NCI-H2227 (cell line): Measurements from ENCODE around the gene S100A2.

ENCODE experiments used
- DNase-seq: peaks from one replicate; lab custom pipeline; 2025; ENCODE audit not compliant: unreplicated experiment; lab: John Stamatoyannopoulos, UW

S100A2 gene

GRCh38 chr1:153546796-153547559 lies 18.7 kb downstream of the S100A2 start:
- no peak for DNase-seq

GRCh38 chr1:153546371-153546770 lies 19.3 kb downstream of the S100A2 start:
- DNase-seq, result no peak

- DNase-seq, result peak; percentile 78
Observed at GRCh38 chr1:153545067-153546055, 20.3 kb downstream of the S100A2 start, which contains the start of gene S100A4. Gene S100A4, minus strand, starts transcription at chr1:153545806. Its CDS starts 1,012 bp downstream, at chr1:153544794.

- no peak for DNase-seq
Observed at GRCh38 chr1:153544453-153545066, 21.1 kb downstream of the S100A2 start.

GRCh38 chr1:153543736-153544135 lies 21.9 kb downstream of the S100A2 start:
- DNase-seq, result no peak

GRCh38 chr1:153542956-153543711 lies 22.5 kb downstream of the S100A2 start:
- DNase-seq, result no peak

GRCh38 chr1:153541641-153542590 lies 23.7 kb downstream of the S100A2 start:
- DNase-seq, result no peak

GRCh38 chr1:153540394-153541361 lies 25.0 kb downstream of the S100A2 start, which contains the start of gene S100A5:
Gene S100A5, minus strand, starts transcription at chr1:153540934. Its CDS starts 743 bp downstream, at chr1:153540191.
- no peak for DNase-seq

- DNase-seq, result no peak
Observed at GRCh38 chr1:153539395-153540093, 26.1 kb downstream of the S100A2 start.

GRCh38 chr1:153538315-153538821 lies 27.3 kb downstream of the S100A2 start:
- no peak for DNase-seq

- no peak for DNase-seq
Observed at GRCh38 chr1:153537376-153537730, 28.3 kb downstream of the S100A2 start.

GRCh38 chr1:153536671-153537375 lies 28.8 kb downstream of the S100A2 start:
- DNase-seq, result no peak

GRCh38 chr1:153536012-153536670 lies 29.5 kb downstream of the S100A2 start:
- peak; percentile 57 for DNase-seq

- no peak for DNase-seq
Observed at GRCh38 chr1:153535242-153536011, 30.2 kb downstream of the S100A2 start, which contains the start of gene S100A6. Gene S100A6, minus strand, starts transcription at chr1:153535991. Its CDS starts 652 bp downstream, at chr1:153535339.

- DNase-seq, result no peak
Observed at GRCh38 chr1:153534925-153535241, 30.8 kb downstream of the S100A2 start.
